Transverse colon (tissue), 4 donors: ENCODE measurements around the gene FAM20B. TPM values are rescaled to one million over a fixed set of nuclear protein-coding genes. Genes with fewer than 3 reads are reported as not detected.

Experiments
- DNase-seq: peaks from one replicate; pipeline ENCODE4 v3.0.0-alpha.2; 2019
- H3K27ac ChIP-seq, 4 donors: fragments of 200-600 bp; sonication (generic); 2 replicates each; pipeline ENCODE4 v1.5.1; 2016 to 2018; ENCODE audit warnings: inconsistent platforms in 4 of 4
- H3K27me3 ChIP-seq: fragments of 200-600 bp; sonication (generic); 2 replicates; pipeline ENCODE4 v1.5.1; 2017; ENCODE audit warnings: inconsistent platforms
- H3K36me3 ChIP-seq, 4 donors: fragments of 200-600 bp; sonication (generic); 2 replicates each; pipeline ENCODE4 v1.5.1; 2017 to 2019; ENCODE audit warnings: inconsistent platforms in 4 of 4
- H3K4me1 ChIP-seq, 4 donors: fragments of 200-600 bp; sonication (generic); 2 replicates each; pipeline ENCODE4 v1.5.1; 2017 to 2020; ENCODE audit warnings: inconsistent platforms in 4 of 4
- H3K4me3 ChIP-seq, 4 donors: fragments of 200-600 bp; sonication (generic); 1 replicate in 1 of 4; 2 replicates in 3 of 4; pipeline versions ENCODE4 v1.5.1 to v1.6.1; 2017 to 2019; ENCODE audit warnings: inconsistent platforms in 4 of 4
- H3K9me3 ChIP-seq, 2 donors: fragments of 200-600 bp; sonication (generic); 2 replicates each; pipeline ENCODE4 v1.5.1; 2017 to 2019; ENCODE audit warnings: inconsistent platforms in 2 of 2
- EP300 ChIP-seq: sonication (generic); formaldehyde crosslinking; IDR thresholded peaks from one replicate; pipeline ENCODE4 v1.6.1; 2017; ENCODE audit warnings: antibody characterized with exemption, low read depth
- POLR2A ChIP-seq: fragments of 450-650 bp; IDR thresholded peaks from one replicate; pipeline ENCODE4 v1.6.1; 2016; ENCODE audit warnings: antibody characterized with exemption, mild to moderate bottlenecking, moderate library complexity
- POLR2AphosphoS5 ChIP-seq, 3 donors: sonication (generic); formaldehyde crosslinking; IDR thresholded peaks; one replicate each; pipeline ENCODE4 v1.6.1; 2016; ENCODE audit warnings: antibody characterized with exemption in 3 of 3
- WGBS, 2 donors: methylation state at CpG; one replicate each; pipeline ENCODE4 v1.1.5; 2018; ENCODE audit warnings: low coverage in 1 of 2; 5-methylcytosine and 5-hydroxymethylcytosine counted together
- in situ Hi-C, 4 donors: fragments of 200-750 bp; cut with MboI; loops; one replicate each; pipeline versions ENCODE4 v1.15.0 to v1.15.1; 2017; ENCODE audit warnings: low sequenced_read_pairs in 3 of 4, low pct_ligation_motif_present in 1 of 4, low pct_unique_long_range_greater_than_20kb in 1 of 4
- intact Hi-C: fragments of 100-400 bp; cut with DNase I; formaldehyde crosslinking; loops from one replicate; pipeline ENCODE4 v1.15.1; 2023; ENCODE audit warnings: low total_unique reads
- total RNA-seq, 4 donors: library from RNA; depleted of rRNA; stranded (reverse); fragments of >200 nt; gene quantifications; one replicate each; pipeline ENCODE4 v1.1.0, GENCODE V29; 2016
- TF ChIP-seq, protein P1 (sequence below), 5 experiments: fragments of 200-600 bp in 3 of 5; fragments of 450-650 bp in 2 of 5; sonication (generic) in 3 of 5; IDR thresholded peaks; 1 replicate in 2 of 5; 2 replicates in 3 of 5; pipeline ENCODE4 v1.5.1; 2016 to 2017; ENCODE audit warnings: antibody characterized with exemption in 5 of 5, inconsistent platforms in 3 of 5, mild to moderate bottlenecking in 2 of 5, moderate library complexity in 1 of 5

Gene FAM20B
- total RNA-seq, 4 donors from 2014 or later, result 10.8 to 24.9 (median 17.5) TPM

DNA sequence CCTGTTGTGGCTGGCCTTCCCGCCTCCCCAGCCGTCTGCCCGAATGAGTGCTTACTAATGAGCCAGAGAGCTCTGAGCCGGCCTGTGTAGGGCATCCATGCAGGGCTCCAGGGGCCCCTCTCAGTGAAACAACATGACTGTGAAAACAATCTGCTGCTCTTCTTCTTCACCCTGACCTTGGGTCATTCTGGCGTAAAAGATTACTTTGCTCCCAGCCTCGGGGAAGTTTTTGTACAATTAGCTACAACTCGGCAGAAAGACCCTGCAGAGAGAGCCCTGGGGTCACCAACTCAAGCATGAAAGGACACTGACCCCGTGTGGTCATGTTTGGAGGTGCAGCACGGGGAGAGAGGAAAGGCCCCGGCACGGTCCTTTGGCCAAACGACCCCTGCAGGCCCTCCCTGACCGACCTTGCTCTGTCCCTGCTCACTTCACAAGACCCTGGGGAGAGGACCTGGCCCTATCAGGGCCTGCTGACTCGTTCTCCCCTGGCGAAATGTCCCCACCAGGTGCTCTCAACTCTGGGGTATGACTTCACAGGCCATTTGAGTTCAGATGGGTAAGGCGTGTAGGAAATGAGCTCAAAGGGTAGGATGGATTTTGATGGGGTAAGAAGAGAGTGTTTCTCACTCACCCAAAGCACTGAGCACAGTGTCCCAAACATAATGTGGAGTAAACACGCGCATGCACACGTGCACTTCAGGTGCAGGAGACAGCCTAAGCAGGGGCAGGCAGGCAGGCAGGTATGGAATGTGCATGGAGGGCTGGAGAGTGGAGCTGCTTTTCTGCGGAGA, 22.9 kb upstream of the FAM20B start:
- no peak overlapping the region for H3K4me3 ChIP-seq
- intact Hi-C loops, result loop anchor here (5.0 to 10.0 kb wide), 2 partner anchors 235 to 468 kb away; no protein-coding TSS in a partner anchor
- 15 to 24% methylated on average over 4 to 20 of the region's 20 CpGs for WGBS, 2 donors

DNA sequence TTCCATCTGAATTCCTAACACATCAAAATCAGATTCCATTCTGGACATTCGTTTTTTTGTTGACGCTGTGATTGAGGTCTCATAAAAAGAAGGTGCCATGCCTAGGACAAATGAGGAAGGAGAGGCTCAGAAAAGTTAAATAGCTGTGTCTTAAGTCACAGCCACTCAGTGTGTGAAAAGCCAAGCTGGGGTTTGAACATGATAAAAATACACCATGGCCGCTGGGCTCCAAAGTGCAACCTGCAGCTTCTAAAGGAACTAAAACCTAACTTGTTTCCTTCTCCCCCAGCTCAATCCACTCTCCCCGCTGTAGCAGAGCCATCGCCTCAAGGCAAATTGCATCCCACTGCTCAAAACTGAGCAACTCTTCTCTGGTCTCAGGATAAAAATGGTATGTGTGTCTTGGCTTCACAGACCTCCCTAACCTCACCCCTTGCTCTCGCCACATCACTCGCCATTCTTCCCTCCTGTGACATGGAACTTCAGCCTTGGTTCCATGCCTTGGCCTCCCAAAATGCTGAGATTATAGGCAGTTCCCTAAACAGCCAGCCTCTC, 22.1 kb upstream of the FAM20B start:
- peaks cover 0 to 20% (median 14%) of the 10 kb centered on the region in 4 donors for H3K4me1 ChIP-seq
- DNase-seq, result no peak
- H3K27ac ChIP-seq, result peak overlapping the region; percentile 52 to 66 (median 53)
- TF ChIP-seq POLR2AphosphoS5 (IDR thresholded peaks at IDR 0.05) (no peak), POLR2A (no peak), EP300 (no peak)
- TF ChIP-seq, protein P1, sequence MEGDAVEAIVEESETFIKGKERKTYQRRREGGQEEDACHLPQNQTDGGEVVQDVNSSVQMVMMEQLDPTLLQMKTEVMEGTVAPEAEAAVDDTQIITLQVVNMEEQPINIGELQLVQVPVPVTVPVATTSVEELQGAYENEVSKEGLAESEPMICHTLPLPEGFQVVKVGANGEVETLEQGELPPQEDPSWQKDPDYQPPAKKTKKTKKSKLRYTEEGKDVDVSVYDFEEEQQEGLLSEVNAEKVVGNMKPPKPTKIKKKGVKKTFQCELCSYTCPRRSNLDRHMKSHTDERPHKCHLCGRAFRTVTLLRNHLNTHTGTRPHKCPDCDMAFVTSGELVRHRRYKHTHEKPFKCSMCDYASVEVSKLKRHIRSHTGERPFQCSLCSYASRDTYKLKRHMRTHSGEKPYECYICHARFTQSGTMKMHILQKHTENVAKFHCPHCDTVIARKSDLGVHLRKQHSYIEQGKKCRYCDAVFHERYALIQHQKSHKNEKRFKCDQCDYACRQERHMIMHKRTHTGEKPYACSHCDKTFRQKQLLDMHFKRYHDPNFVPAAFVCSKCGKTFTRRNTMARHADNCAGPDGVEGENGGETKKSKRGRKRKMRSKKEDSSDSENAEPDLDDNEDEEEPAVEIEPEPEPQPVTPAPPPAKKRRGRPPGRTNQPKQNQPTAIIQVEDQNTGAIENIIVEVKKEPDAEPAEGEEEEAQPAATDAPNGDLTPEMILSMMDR (IDR thresholded peaks at IDR 0.05), result no peak
- H3K36me3 ChIP-seq, result no peaks in the 10 kb centered on the region
- H3K9me3 ChIP-seq, result no peaks in the 10 kb centered on the region
- H3K4me3 ChIP-seq, result no peak overlapping the region
- intact Hi-C loops (loop anchor here (5.0 to 10.0 kb wide), 2 partner anchors 236 to 469 kb away; no protein-coding TSS in a partner anchor), in situ Hi-C loops (loop anchor here (5.0 to 25.0 kb wide), 5 partner anchors 139 to 691 kb away; no protein-coding TSS in a partner anchor)
- H3K27me3 ChIP-seq, result no peaks in the 10 kb centered on the region
- 80% methylated on average over 7 of the region's 7 CpGs; no CpG with 5 or more reads in 1 of the 2 donors for WGBS, 2 donors

More for the DNA sequence above, 22.9 kb upstream of the FAM20B start:
- TF ChIP-seq, protein P1 (IDR thresholded peaks at IDR 0.05), result peak; percentile 97 to 99 (median 98)
- TF ChIP-seq POLR2AphosphoS5 (IDR thresholded peaks at IDR 0.05) (no peak), POLR2A (no peak), EP300 (no peak)
- peak; percentile 79 for DNase-seq
- Histone ChIP-seq H3K4me1 (peaks cover 0 to 20% (median 14%) of the 10 kb centered on the region in 4 donors), H3K27me3 (no peaks in the 10 kb centered on the region), H3K9me3 (no peaks in the 10 kb centered on the region), H3K36me3 (no peaks in the 10 kb centered on the region), H3K27ac (peak overlapping the region; percentile 52 to 66 (median 53))
- in situ Hi-C loops, result loop anchor here (5.0 to 25.0 kb wide), 5 partner anchors 138 to 690 kb away; no protein-coding TSS in a partner anchor

DNA sequence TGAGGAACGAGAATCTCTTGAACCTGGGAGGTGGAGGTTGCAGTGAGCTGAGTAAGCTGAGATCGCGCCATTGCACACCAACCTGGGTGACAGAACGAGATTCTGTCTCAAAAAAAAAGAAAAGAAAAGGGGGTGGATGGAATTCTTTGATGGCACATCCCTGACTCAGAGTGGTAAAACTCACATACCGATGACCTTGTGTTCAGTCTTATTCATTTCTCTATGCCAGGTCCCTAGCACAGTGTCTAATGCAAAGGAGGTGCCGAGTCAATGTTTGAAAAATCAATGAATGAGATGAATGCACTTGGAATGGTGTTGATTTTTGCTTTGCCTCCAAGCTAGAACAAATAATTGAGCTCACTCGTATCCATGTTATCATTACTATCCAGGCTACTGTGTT, 18.5 kb upstream of the FAM20B start:
- H3K4me1 ChIP-seq, result peaks cover 0 to 34% (median 19%) of the 10 kb centered on the region in 4 donors
- H3K4me3 ChIP-seq, result no peak overlapping the region
- no peaks in the 10 kb centered on the region for H3K27me3 ChIP-seq
- no peaks in the 10 kb centered on the region for H3K9me3 ChIP-seq
- intact Hi-C loops (loop anchor here (10.0 kb wide), 1 partner anchor 472 kb away; no protein-coding TSS in a partner anchor), in situ Hi-C loops (loop anchor here in 3 of 4 donors (5.0 to 25.0 kb wide), 5 partner anchors 142 to 695 kb away; no protein-coding TSS in a partner anchor)
- no peak overlapping the region for H3K27ac ChIP-seq
- 91% methylated on average over 3 to 7 of the region's 7 CpGs for WGBS, 2 donors
- H3K36me3 ChIP-seq, result no peaks in the 10 kb centered on the region
- DNase-seq, result no peak
- no peak for TF ChIP-seq POLR2A
- no peak for TF ChIP-seq POLR2AphosphoS5 (IDR thresholded peaks at IDR 0.05)
- TF ChIP-seq EP300, result no peak
- TF ChIP-seq, protein P1 (IDR thresholded peaks at IDR 0.05), result no peak

DNA sequence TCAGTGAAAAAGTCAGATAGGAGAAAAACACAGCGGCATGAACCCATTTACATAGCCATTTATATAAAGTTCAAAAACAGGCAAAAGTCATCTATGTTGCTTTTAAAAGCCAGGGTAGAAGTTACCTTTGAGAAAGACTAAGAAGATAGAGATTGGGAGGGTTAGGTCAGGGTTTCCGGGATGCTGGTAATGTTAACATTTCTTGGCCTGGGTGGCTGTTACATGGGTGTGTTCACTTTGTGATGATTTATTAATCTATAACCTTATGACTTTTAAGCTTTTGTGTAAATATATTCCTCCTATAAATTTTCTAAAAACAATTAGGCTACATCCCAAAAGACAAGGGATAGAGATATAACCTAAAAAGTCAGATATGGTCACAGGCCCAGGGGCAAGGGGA, 15.0 kb upstream of the FAM20B start:
- H3K27me3 ChIP-seq, result no peaks in the 10 kb centered on the region
- in situ Hi-C loops (loop anchor here in 3 of 4 donors (25.0 kb wide), 3 partner anchors 248 to 698 kb away; no protein-coding TSS in a partner anchor), intact Hi-C loops (no loop called here)
- H3K4me3 ChIP-seq, result no peak overlapping the region
- H3K27ac ChIP-seq, result no peak overlapping the region
- peaks cover 0 to 22% (median 7%) of the 10 kb centered on the region in 4 donors for H3K4me1 ChIP-seq
- no peak for DNase-seq
- no peaks in the 10 kb centered on the region for H3K9me3 ChIP-seq
- H3K36me3 ChIP-seq, result no peaks in the 10 kb centered on the region
- TF ChIP-seq POLR2A, result no peak
- TF ChIP-seq EP300, result no peak
- no peak for TF ChIP-seq POLR2AphosphoS5 (IDR thresholded peaks at IDR 0.05)
- TF ChIP-seq, protein P1 (IDR thresholded peaks at IDR 0.05), result no peak
- 67 to 83% methylated on average over 2 of the region's 2 CpGs for WGBS, 2 donors
